GM19025 (cell line): ENCODE measurements around the gene DNAJB12.
A peak's percentile ranks its signal among the peaks of the same experiment; 100 is the strongest.
"Not testable (repeated sequence)": the region's sequence is repeated elsewhere in the genome, so short reads cannot be mapped to it uniquely, and the experiment has no call there.

ENCODE experiments used
- ATAC-seq: cut with Tn5 transposase; IDR thresholded peaks from one replicate; pipeline ENCODE4 v1.9.1; 2021; ENCODE audit warnings: mild to moderate bottlenecking, low read depth, moderate library complexity; ENCODE audit not compliant: unreplicated experiment

The DNAJB12 gene

DNA sequence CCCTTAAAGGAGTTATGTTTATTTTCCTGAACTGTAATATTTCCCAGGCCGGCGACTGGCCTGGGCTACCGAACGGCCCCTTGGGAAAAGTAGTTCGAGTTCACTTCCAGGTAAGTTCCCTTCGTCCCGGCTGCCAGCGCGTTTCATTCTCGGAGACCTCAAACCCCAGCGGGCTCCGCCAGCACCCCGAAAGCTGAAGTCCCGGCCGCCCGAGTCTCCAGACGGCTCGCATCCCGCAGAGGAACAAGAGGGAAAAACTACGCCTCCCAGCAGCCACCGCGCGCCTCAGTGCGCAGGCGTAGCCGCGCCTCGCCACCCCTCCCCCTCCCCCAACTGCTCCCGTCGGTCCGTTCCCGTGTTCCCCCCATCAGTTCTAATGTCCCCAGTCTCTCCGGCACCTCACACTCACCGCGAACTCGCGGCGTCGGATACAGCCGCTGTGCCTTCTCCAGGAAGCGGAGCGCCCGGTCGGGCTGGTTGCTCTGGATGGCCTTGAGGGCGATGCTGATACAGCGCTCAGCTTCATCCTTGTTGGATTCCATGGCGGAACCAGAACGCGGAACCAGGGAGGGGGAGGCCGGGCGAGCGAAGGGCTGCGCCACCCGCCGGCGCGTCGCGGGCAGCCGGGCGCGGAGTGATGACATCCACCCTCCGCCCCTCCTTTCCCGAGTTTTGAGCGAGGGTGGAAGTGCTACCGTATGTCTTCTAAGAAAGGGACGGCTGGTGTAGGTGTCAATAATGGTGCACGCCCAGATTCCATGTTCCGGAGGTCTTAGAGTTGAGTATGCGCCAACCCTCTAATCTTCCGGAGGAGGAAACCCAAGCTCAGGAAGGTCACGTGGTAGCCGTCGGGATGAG, at the start of gene DNAJB12:
DNAJB12 (minus strand) TSS at position 564 of the 858 bp plus-strand sequence; CDS start at position 542, 22 bp downstream.
- ATAC-seq = peak; percentile 67

DNA sequence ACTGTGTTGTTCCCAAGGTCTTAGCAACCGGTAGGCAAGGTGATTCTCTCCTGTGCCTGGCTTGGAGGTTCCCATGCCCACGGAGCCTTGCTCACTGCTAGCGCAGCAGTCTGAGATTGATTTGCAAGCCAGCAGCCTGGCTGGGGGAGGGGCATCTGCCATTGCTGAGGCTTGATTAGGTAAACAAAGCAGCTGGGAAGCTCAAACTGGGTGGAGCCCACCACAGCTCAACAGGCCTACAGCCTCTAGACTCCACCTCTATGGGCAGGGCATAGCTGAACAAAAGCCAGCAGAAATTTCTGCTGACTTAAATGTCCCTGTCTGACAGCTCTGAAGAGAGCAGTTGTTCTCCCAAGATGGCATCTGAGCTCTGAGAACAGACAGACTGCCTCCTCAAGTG, 40.9 kb upstream of the DNAJB12 start:
- not testable (repeated sequence) for ATAC-seq

DNA sequence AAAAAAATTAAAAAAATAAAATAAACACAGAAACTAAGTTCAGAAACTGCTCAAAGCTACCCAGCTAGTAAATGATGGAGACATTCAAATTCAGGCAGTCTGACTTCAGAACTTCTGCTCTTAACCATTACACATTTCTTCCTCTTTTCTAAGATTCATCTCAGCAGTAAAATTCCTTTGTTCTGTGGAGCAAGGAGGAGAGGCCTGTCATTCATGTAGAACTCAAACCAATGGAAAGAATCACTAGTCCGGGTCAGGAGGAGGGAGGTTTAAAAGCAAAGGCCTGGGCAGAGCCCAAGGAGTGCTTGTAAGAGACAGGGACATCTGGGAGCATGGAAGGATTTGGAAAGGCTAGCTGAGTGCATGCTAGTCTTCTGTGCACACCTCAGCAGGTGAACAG, 37.9 kb upstream of the DNAJB12 start:
- ATAC-seq = no peak

DNA sequence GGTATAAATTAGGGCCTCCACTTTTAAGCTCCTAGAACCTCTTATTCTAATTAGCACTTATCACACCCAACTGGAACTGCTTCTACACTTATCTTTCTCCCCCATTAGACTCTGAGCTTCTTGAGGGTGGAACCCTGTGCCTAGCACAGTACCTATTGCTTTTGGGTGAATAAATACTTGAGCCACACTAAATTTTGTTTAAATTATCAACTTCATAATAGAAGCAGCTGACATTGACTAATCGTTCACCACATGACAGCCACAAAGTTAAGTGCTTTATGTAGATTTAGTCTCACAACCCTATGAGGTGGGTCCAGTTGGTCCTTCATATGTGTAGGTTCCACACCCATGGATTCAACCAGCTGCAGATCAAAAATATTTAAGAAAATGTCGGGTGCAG, 36.0 kb upstream of the DNAJB12 start:
- no peak for ATAC-seq

DNA sequence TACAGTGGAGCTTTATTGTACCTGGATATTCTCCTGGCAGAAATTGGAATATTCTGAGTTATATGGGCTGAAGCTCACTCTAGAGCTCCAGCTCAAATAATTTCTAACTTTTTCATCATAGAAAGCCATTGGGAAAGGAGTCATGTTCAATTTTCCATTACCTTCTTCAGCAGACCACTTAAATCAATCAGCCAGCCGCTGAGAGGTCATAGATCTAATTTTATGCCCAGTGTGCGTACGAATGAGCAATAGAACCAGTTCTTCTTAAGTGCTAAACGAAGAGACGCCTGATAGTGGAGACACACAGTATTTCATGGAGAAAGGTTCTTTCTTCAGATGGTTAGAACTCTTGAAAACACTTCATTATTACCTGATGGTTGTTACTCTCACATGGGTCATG, 35.0 kb upstream of the DNAJB12 start:
- ATAC-seq = no peak

DNA sequence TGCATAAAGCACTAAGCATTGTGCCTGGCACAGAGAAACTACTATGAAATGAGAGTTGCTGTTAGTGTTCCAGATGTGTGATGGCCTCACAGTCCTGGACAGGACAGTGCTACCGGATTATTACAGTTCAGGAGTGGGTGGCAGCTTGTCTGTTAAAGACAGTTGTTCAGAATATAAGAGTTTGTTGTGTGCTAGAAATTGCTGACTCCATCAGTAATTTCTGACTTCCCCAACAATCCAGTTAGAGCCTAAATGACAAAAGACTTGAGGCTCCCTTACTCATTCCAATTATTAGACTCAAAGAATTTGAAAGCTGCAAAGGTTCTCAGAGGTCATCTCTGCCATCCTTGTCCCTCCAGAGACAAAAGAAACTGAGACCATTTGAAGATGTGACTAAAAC, 34.3 kb upstream of the DNAJB12 start:
- ATAC-seq = no peak

DNA sequence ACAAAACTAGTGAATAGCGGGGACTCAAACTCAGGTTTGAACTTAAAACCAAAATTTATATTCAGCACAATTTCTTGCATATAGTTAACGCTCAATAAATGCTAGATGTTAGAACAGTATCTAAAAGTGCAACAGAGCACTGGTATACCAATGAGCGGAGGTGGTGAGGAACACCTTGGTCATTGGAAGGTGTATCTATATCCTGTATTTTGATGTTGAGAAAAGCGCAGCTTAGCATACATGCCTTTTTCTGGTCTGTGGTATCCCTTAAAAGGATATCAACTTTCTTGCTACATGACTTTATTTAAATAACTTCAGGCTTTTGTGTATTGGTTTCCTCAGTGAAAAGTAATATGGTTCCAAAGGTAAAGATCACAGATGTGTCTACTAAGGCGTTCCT, 33.3 kb upstream of the DNAJB12 start:
- ATAC-seq = no peak

DNA sequence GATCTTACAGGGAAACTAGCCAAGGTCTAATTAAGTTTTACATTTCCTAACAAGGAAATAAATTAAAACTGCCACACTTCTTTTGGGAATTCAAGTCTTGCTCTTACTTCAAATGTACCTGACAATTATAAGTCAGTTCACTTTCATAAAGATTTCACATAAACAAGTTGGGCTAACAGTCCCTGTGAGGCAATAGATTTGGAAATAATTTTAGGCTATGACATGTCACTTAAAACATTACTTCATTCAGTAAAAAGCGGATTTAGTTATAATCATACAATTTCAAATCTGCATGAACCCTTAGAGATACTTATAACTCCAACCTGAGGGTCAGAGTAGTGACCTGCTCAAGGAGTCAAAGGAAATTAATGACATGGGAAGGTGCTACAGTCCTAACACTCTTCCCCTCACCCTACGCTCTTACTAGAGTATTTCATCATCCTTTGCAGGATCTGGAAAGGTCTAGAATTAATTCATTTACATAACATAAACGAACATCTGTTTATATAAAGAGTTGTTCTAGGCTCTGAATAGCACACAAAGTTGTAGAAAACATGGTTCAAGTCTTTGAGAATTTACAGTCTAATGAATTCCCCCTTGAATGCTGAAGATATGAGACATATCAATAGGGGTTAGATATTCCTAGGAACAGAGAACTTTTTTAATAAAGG, 32.3 kb upstream of the DNAJB12 start:
- ATAC-seq = no peak

DNA sequence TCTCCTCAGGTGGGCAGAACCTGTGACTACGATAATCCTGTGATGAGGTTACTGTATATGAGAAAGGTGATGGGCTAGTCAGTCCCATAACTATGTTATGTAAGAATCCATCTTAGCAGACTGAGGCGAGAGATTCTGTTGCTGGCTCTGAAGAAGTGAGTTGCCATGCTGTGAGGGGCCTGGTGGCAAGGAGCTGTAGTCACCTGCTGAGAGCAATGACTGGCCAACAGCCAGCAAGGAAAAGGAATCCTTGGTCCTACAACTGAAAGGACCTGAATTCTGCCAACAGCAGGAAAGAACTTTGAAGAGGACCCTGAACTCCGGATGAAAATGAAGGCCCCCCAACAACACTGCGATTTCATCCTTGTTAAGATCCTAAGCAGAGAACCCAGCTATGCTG, 31.0 kb upstream of the DNAJB12 start:
- ATAC-seq = no peak

DNA sequence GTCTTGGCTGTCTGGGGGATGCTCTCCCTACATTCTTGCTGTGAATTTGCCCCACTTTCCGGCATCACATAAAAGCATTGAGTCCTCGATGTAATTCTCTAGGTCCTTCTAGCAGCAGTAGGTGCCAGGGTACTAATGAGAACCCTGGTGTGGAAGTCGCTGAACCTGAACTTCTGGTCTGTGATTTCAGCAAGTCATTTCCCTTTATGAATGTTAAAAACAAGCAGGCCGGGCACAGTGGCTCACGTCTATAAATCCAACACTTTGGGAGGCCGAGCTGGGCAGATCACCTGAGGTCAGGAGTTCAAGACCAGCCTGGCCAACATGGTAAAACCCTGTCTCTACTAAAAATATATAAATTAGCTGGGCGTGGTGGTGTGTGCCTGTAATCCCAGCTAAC, 30.3 kb upstream of the DNAJB12 start:
- not testable (repeated sequence) for ATAC-seq

DNA sequence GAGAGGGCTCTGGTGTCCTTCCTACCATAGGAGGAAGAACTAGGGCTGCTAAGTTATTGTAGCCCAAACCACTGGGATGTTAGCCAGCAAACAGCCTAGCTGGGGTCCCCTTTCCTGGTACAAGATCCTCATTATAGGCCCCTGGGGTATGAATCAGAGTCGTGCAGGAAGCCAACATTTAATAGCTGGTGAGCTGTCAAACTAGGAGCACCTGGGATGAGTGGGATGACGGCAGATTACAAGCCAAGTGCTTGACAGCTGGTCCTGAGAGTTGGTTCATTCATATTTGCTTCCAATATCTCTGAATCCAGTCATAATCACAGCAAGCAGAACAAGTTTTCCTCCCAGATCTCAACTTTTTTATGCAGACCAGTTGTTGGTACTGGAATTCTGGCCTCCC, 25.1 kb upstream of the DNAJB12 start:
- no peak for ATAC-seq

DNA sequence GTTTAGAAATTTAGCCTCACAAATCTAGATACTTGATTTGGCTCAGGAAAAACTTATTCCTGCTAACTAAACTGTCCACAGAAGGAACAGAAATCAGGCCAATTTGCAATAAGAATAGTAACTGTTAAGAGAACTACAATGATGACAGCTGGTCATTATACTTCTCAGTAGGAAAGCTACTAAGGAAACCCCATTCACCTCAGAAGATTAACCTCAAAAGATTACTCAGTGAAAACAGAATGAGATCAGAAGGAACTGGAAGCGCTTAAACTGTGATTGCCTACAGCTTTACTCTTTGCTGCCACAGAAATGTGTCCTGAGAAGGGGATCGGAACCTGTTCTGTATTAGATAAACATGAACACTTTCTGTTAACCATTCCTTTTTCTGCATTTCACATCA, 24.3 kb upstream of the DNAJB12 start:
- ATAC-seq = no peak

DNA sequence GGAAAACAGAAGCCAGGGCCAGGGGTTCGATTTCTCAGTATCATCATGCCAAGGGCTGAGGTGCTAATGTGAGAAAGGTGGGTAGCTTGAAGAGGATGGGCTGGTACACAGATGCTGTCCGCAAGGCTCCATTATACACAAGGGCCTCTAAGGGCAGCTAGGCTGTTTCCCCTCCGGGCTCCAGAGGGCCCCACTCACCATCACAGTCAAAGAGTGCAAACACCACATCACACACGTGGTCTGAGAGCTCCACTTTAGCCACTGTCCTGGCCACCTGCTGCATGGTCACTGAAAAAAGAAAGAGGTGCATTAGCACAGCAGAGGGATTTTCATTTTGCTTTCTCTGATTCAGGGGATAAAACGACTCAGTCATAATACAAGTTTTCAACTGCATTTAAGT, 20.9 kb upstream of the DNAJB12 start:
- ATAC-seq = no peak

DNA sequence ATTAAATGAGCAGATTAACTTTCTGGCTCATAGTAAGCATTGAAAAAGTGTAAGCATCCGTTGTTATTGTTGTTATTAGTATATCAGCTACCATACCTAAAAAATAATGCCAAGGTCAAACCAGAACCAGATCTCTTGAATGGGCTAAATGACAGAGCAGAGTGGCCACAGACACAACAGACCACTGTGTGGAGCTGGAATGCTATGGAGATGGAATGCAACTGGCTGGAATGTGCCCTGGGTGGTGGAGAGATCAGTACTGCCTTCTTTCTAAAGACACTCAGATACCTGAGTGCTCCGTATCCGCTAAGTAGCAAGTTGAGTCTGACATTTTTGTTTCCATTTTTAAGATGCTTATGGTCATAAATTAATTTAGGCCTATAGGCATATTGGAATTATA, 20.5 kb upstream of the DNAJB12 start:
- no peak for ATAC-seq

DNA sequence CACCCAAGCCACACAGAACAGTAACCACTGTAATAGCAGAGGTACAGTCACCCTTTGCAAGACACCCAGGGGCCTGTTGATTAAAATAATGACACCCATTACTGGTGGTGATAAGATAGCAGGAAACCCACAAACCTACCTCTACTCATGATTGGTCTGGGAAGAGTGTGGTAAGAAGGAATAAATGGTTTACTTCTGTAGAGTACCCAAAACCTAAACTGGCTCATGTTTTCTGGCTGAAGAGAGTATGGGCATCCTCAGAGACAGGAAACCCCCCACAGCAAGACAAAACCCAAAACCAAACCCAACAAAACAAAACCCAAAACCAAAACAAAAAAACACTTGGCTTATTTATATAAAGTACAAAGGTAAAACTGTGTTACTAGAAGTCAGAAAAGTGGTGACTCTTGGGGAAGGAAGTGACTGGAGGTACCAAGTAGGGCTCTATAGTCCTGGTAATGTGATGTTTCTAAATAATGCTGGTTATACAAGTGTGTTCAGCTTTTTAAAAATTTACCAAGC, 15.5 kb upstream of the DNAJB12 start:
- no peak for ATAC-seq

DNA sequence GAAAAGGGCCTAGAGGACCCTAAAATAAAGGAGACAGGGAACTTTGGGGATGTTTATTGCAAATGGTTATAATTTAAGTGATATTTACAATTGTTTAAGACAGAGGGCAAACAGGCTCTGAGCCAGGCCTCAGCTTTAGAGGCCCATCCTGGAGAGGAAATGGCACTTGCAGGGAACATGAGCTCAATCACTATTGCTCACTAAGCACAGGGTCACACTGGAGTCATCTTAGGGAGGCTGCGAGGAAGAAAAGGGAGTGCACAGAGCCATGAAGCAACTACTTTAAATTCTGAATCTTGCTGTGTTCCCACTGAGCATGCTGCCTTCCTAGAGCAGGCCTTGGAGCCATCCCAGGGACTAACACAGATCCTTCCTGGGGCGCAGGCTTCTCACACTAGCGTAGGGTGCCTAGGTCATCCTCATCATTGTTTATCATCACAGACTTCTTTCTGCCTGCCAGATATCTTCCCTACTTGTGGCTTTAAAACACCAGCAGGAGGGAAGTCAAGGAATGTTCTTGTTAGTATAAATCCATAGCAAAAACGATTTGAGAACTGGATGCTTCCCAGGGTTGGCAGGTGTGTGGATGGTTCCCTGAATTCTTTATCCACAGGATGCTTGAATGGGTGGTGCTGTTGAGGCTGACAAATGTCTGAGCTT, 12.7 kb upstream of the DNAJB12 start:
- no peak for ATAC-seq

DNA sequence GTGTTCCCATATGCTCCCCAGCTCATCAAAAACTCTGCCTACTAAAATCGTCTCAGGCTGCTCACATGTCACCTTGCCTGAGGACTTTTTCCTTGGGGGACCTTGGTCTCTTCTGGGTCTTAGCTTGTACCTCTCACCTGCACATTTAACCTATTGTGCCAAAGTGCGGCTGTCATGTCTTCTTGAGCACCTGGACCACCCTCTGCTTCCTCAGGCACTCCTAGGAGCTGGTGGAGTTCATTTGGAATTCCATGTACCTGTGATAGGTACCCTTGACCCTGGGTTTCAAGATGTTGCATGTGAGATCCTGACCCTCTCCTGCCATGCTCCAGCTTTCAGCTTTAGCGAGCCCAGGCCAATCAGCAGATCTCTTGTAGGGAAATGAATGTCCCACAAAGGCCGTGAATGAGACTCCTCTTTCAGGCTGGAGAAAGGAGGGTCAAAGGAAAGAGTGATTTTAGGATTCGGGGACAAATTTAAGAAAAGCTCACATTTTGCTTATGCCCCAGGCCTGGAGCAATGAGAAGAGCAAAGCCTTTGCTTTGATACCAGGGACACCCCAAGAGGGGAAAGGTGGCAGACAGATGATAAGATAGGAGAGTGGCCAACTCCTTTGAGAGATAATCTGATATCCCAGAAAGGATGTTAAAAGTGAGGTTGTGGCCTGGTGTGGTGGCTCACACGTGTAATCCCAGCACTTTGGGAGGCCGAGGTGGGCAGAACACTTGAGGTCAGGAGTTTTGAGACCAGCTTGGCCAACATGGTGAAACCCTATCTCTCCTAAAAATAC, 10.6 kb upstream of the DNAJB12 start:
- ATAC-seq = no peak

DNA sequence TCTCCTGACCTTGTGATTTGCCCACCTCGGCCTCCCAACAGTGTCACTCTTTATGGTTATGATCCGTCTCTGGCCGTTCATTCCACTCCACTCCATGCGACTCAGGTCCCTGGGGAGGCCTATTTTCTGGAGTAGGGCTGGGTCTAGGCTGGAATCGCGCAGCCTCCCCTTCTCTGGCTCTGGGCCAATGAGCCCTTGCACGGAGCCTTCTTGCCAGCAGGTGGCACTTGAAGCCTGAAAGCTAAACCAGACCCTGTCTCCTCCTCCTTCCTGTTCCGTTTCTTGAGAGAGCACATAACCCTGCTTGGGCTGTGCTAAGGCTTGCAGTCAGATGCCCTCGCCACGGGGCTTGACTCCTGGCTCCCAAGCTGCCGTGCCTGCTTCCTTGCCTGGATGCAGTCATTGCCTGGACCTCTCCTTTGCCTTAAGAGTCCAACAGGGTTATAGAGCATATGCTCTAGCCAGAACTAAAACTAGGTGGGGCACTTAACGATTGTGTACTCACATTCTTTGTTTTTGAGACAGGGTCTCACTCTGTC, 9.6 kb upstream of the DNAJB12 start:
- peak; percentile 87 for ATAC-seq

DNA sequence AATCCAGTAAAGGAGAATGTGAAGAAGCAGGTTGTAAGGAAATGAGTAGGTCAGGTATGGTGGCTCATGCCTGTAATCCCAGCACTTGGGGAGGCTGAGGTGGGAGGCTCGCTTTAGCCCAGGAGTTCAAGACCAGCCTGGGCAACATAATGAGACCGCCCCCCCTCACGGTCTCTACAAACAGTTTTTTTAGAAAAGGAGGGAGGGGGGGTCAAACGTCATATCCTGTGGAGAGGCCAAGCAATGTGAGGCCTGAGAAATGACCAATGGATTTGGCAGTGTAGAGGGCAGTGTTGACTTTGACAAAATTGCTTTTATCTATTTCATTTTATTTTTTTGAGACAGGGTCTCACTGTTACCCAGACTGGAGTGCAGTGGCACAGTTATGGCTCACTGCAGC, 2.3 kb upstream of the DNAJB12 start:
- ATAC-seq = no peak

DNA sequence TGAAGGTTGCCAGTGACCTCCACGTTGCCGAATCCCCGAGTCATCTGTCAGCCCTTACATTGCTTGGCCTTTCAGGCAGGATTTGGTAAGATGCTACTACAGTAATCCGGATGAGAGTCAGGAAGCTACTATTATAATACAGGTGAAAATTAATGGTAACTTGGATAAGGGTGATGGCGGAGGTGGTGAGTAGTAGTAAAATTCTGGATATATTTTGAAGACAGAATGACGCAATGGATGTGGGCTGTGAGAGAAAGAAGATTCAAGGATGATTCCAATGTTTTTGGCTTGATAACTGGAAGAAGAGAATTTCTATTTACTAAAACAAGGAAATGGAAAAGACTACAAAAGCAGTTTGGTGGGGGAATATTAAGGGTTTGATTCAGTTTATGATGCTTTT, 1.4 kb upstream of the DNAJB12 start:
- ATAC-seq = no peak
